B cell (primary cell): ENCODE measurements around the gene PSMD11. TPM values are rescaled to one million over a fixed set of nuclear protein-coding genes. Genes with fewer than 3 reads are reported as not detected.

ENCODE experiments used
- ATAC-seq: fragments of 200-7000 bp; cut with Tn5 transposase; one replicate; pipeline ENCODE4 v1.10.0; 2021; ENCODE audit warnings: low read depth, mild to moderate bottlenecking, moderate number of reproducible peaks, moderate library complexity
- CTCF ChIA-PET: fragments of 350-600 bp; sonication (Branson Sonifier 250); formaldehyde crosslinking; loops from one replicate; lab custom pipeline; 2021; ENCODE audit warnings: antibody characterized with exemption, inconsistent platforms; lab: Charles Lee
- POLR2A ChIA-PET: fragments of 350-600 bp; sonication (Branson Sonifier 250); formaldehyde crosslinking; loops from one replicate; lab custom pipeline; 2021; ENCODE audit warnings: antibody characterized with exemption; lab: Charles Lee
- DNase-seq: peaks from one replicate; pipeline ENCODE4 v3.0.0; 2013
- H2AFZ ChIP-seq: 2 replicates; pipeline ENCODE4 v1.6.1; 2012; ENCODE audit warnings: mild to moderate bottlenecking, low read depth, low read length; ENCODE audit not compliant: insufficient read depth, poor library complexity, severe bottlenecking
- H3K27ac ChIP-seq, 2 donors: 1 replicate in 1 of 2; 2 replicates in 1 of 2; pipeline ENCODE4 v1.5.1; 2012 to 2013; ENCODE audit warnings: low read length in 2 of 2, mild to moderate bottlenecking in 2 of 2, moderate library complexity in 1 of 2
- H3K27me3 ChIP-seq, 4 experiments: fragments of 200-600 bp in 1 of 4; sonication (generic) in 1 of 4; replicated peaks in 1 of 4; 1 replicate in 2 of 4; 2 replicates in 2 of 4; pipeline versions ENCODE4 v1.6.1 to v1.7.0; 2013 to 2016; ENCODE audit warnings: low read length in 3 of 4, mild to moderate bottlenecking in 2 of 4, mixed read lengths in 1 of 4, moderate library complexity in 1 of 4; ENCODE audit not compliant: insufficient read depth in 4 of 4, control insufficient read depth in 3 of 4; ENCODE audit errors: control extremely low read depth in 1 of 4
- H3K36me3 ChIP-seq, 2 experiments: replicated peaks in 1 of 2; 1 replicate in 1 of 2; 2 replicates in 1 of 2; pipeline versions ENCODE4 v1.6.1 to v1.7.1; 2013; ENCODE audit warnings: low read length in 1 of 2; ENCODE audit not compliant: insufficient read depth in 2 of 2, control insufficient read depth in 1 of 2; ENCODE audit errors: control extremely low read depth in 1 of 2, extremely low read depth in 1 of 2
- H3K4me1 ChIP-seq, 2 donors: fragments of 200-600 bp in 1 of 2; sonication (generic) in 1 of 2; 1 replicate in 1 of 2; 2 replicates in 1 of 2; pipeline versions ENCODE4 v1.5.1 to v1.6.1; 2013 to 2017; ENCODE audit warnings: low read length in 2 of 2; ENCODE audit not compliant: control insufficient read depth in 2 of 2, insufficient read depth in 2 of 2
- H3K4me2 ChIP-seq: replicated peaks from 2 replicates; pipeline ENCODE3; 2012; ENCODE audit warnings: mild to moderate bottlenecking, low read depth, low read length; ENCODE audit not compliant: poor library complexity, severe bottlenecking
- H3K4me3 ChIP-seq, 5 experiments: fragments of 200-600 bp in 1 of 5; sonication (generic) in 1 of 5; 1 replicate in 3 of 5; 2 replicates in 2 of 5; pipeline versions ENCODE4 v1.5.1 to v1.7.0; 2011 to 2016; ENCODE audit warnings: low read length in 4 of 5, mild to moderate bottlenecking in 4 of 5, low read depth in 2 of 5, control low read depth in 1 of 5, moderate library complexity in 1 of 5; ENCODE audit not compliant: insufficient read depth in 1 of 5; ENCODE audit errors: control extremely low read depth in 1 of 5, extremely low read depth in 1 of 5
- H3K79me2 ChIP-seq: fragments of 200-600 bp; sonication (generic); one replicate; pipeline ENCODE4 v1.6.0; 2016; ENCODE audit warnings: low read length; ENCODE audit not compliant: control insufficient read depth, insufficient read depth
- H3K9ac ChIP-seq: fragments of 200-600 bp; sonication (generic); 2 replicates; pipeline ENCODE4 v1.6.1; 2017; ENCODE audit warnings: mild to moderate bottlenecking, low read length, moderate library complexity
- H3K9me3 ChIP-seq, 3 donors: one replicate each; pipeline versions ENCODE4 v1.6.1 to v1.7.1; 2013; ENCODE audit warnings: low read length in 2 of 3; ENCODE audit not compliant: control insufficient read depth in 2 of 3, insufficient read depth in 1 of 3; ENCODE audit errors: control extremely low read depth in 1 of 3
- H4K20me1 ChIP-seq: 2 replicates; pipeline ENCODE4 v1.6.0; 2012; ENCODE audit warnings: mild to moderate bottlenecking, low read length; ENCODE audit not compliant: insufficient read depth, control insufficient read depth, poor library complexity, severe bottlenecking
- H3K27ac Mint-ChIP-seq: one replicate; pipeline ENCODE4 v1.8.0; 2021; ENCODE audit warnings: mixed read lengths
- H3K27me3 Mint-ChIP-seq: one replicate; pipeline ENCODE4 v1.8.0; 2021; ENCODE audit warnings: mixed read lengths
- H3K4me1 Mint-ChIP-seq: one replicate; pipeline ENCODE4 v1.8.0; 2021; ENCODE audit warnings: mixed read lengths
- H3K4me3 Mint-ChIP-seq: one replicate; pipeline ENCODE4 v1.8.0; 2021; ENCODE audit warnings: mixed read lengths
- H3K9me3 Mint-ChIP-seq: one replicate; pipeline ENCODE4 v1.8.0; 2022; ENCODE audit warnings: mixed read lengths; ENCODE audit not compliant: insufficient read depth
- CTCF ChIP-seq: fragments of 200-600 bp; IDR thresholded peaks from one replicate; pipeline ENCODE4 v1.8.0; 2022; ENCODE audit warnings: antibody characterized with exemption, mild to moderate bottlenecking
- EZH2 ChIP-seq: IDR thresholded peaks from 2 replicates; pipeline ENCODE4 v1.6.1; 2012; ENCODE audit warnings: borderline replicate concordance, low read depth, mild to moderate bottlenecking, moderate library complexity, low read length; ENCODE audit not compliant: insufficient read depth, poor library complexity, severe bottlenecking
- WGBS: methylation state at CpG from one replicate; pipeline ENCODE4 v1.1.5; 2013; ENCODE audit warnings: missing lambda C conversion rate; ENCODE audit not compliant: insufficient coverage; 5-methylcytosine and 5-hydroxymethylcytosine counted together
- intact Hi-C: fragments of 100-400 bp; cut with micrococcal nuclease; formaldehyde crosslinking; loops from one replicate; pipeline ENCODE4 v1.10.0; 2022
- polyA plus RNA-seq: library from polyadenylated mRNA; depleted of rRNA; stranded (reverse); fragments of >200 nt; gene quantifications from 2 replicates; pipeline ENCODE4 v1.2.3, GENCODE V29; 2012
- total RNA-seq, 2 donors: library from RNA; stranded (reverse); fragments of 120-200 nt in 1 of 2; gene quantifications; 1 replicate in 1 of 2; 2 replicates in 1 of 2; pipeline versions ENCODE4 v1.2.3 to v1.2.4, GENCODE V29; 2013 to 2022

Gene PSMD11
- total and polyA plus RNA-seq, 2 donors (not counting 1 experiment from before 2014, with no cell fraction given), result 23.8 to 73.4 TPM

GRCh38 chr17:32516450-32516849 lies 72.1 kb downstream of the PSMD11 start:
- ChIA-PET POLR2A (interaction anchor here (0.7 kb wide), 1 partner anchor 10 kb away, joined by 3 read pairs; no protein-coding TSS in a partner anchor), CTCF (interaction anchor here (1.0 to 1.5 kb wide), 3 partner anchors 11 to 33 kb away, joined by 4 to 7 read pairs (median 4); no protein-coding TSS in a partner anchor)
- no peak for ATAC-seq
- TF ChIP-seq EZH2 (no peak), CTCF (no peak)
- no peaks in the 10 kb centered on the region for H3K36me3 ChIP-seq
- no peaks in the 10 kb centered on the region for H3K27me3 Mint-ChIP-seq
- no peak overlapping the region for H3K4me3 Mint-ChIP-seq
- no peaks in the 10 kb centered on the region for H3K27me3 ChIP-seq
- H3K79me2 ChIP-seq, result no peaks in the 10 kb centered on the region
- no CpG with 5 or more reads among the region's 2 CpGs for WGBS
- no peak overlapping the region for H3K9ac ChIP-seq
- H3K4me1 ChIP-seq, result peaks cover 65 to 70% of the 10 kb centered on the region in 2 donors
- no peak overlapping the region for H2AFZ ChIP-seq
- peak overlapping the region; percentile 41 for H3K27ac Mint-ChIP-seq
- H3K4me2 ChIP-seq, result peak overlapping the region; percentile 26
- intact Hi-C loops, result no loop called here
- no peak overlapping the region for H3K4me3 ChIP-seq
- H3K27ac ChIP-seq, result peak overlapping the region in 1 of 2 donors; percentile 66
- DNase-seq, result no peak
- H3K9me3 Mint-ChIP-seq, result no peaks in the 10 kb centered on the region
- H3K9me3 ChIP-seq, result no peaks in the 10 kb centered on the region
- no peaks in the 10 kb centered on the region for H4K20me1 ChIP-seq
- H3K4me1 Mint-ChIP-seq, result peaks cover 73% of the 10 kb centered on the region

GRCh38 chr17:32516940-32517701 lies 72.8 kb downstream of the PSMD11 start:
- DNase-seq (peak; percentile 49), ATAC-seq (no peak)
- Histone ChIP-seq H3K9me3 (no peaks in the 10 kb centered on the region), H3K36me3 (no peaks in the 10 kb centered on the region), H2AFZ (no peak overlapping the region), H3K4me3 (no peak overlapping the region), H3K79me2 (no peaks in the 10 kb centered on the region), H3K4me2 (peak overlapping the region; percentile 23), H3K27ac (peak overlapping the region in 1 of 2 donors; percentile 38), H3K4me1 (peaks cover 67 to 73% of the 10 kb centered on the region in 2 donors), H3K9ac (no peak overlapping the region), H3K27me3 (no peaks in the 10 kb centered on the region), H4K20me1 (no peaks in the 10 kb centered on the region)
- intact Hi-C loops, result no loop called here
- ChIA-PET POLR2A (interaction anchor here (0.7 to 1.2 kb wide), 3 partner anchors 9 to 30 kb away, joined by 3 to 4 read pairs (median 3); partner anchors contain the start of gene CDK5R1), CTCF (interaction anchor here (1.0 to 1.6 kb wide), 5 partner anchors 12 to 33 kb away, joined by 4 to 8 read pairs (median 4); partner anchors contain the start of gene CDK5R1)
- Mint-ChIP-seq H3K4me1 (peaks cover 71% of the 10 kb centered on the region), H3K9me3 (no peaks in the 10 kb centered on the region), H3K4me3 (peak overlapping the region; percentile 49), H3K27me3 (no peaks in the 10 kb centered on the region), H3K27ac (peak overlapping the region; percentile 41)
- WGBS, result 63% methylated on average over 11 of the region's 12 CpGs
- TF ChIP-seq CTCF (no peak), EZH2 (no peak)
